Islet of Langerhans (tissue), 1 donor: ENCODE results near the gene PHF21A.

ENCODE experiments used
- FAIRE-seq: peaks from one replicate; lab custom pipeline; 2011; peaks lifted over from hg19 to GRCh38; lab: Jason Lieb, UNC

The PHF21A gene

GRCh38 chr11:46075168-46075567 is 46.1 kb downstream of the PHF21A start:
- no peak for FAIRE-seq

- FAIRE-seq: no peak
Observed at GRCh38 chr11:46073632-46074031, 47.6 kb downstream of the PHF21A start.

GRCh38 chr11:46072172-46072964 is 48.9 kb downstream of the PHF21A start:
- no peak for FAIRE-seq

- no peak for FAIRE-seq
Observed at GRCh38 chr11:46071091-46071490, 50.2 kb downstream of the PHF21A start.

GRCh38 chr11:46069595-46069994 is 51.7 kb downstream of the PHF21A start:
- no peak for FAIRE-seq

- FAIRE-seq: no peak
Observed at GRCh38 chr11:46066335-46066734, 54.9 kb downstream of the PHF21A start.

- FAIRE-seq: no peak
Observed at GRCh38 chr11:46065681-46066080, 55.6 kb downstream of the PHF21A start.

- FAIRE-seq: no peak
Observed at GRCh38 chr11:46064221-46064620, 57.0 kb downstream of the PHF21A start.

- no peak for FAIRE-seq
Observed at GRCh38 chr11:46063138-46063537, 58.1 kb downstream of the PHF21A start.

- FAIRE-seq: no peak
Observed at GRCh38 chr11:46060013-46060412, 61.2 kb downstream of the PHF21A start.

- peak; percentile 13 for FAIRE-seq
Observed at GRCh38 chr11:46057489-46057888, 63.8 kb downstream of the PHF21A start.

- no peak for FAIRE-seq
Observed at GRCh38 chr11:46055371-46055770, 65.9 kb downstream of the PHF21A start.

- no peak for FAIRE-seq
Observed at GRCh38 chr11:46051102-46051501, 70.2 kb downstream of the PHF21A start.

- no peak for FAIRE-seq
Observed at GRCh38 chr11:46050662-46051061, 70.6 kb downstream of the PHF21A start.

GRCh38 chr11:46050003-46050461 is 71.2 kb downstream of the PHF21A start:
- no peak for FAIRE-seq

GRCh38 chr11:46049325-46049897 is 71.8 kb downstream of the PHF21A start:
- no peak for FAIRE-seq

GRCh38 chr11:46048198-46048597 is 73.1 kb downstream of the PHF21A start:
- no peak for FAIRE-seq

GRCh38 chr11:46047520-46047919 is 73.7 kb downstream of the PHF21A start:
- no peak for FAIRE-seq

GRCh38 chr11:46045811-46046210 is 75.4 kb downstream of the PHF21A start:
- FAIRE-seq: no peak

GRCh38 chr11:46044601-46045000 is 76.7 kb downstream of the PHF21A start:
- FAIRE-seq: peak; percentile 17

GRCh38 chr11:46039990-46040389 is 81.3 kb downstream of the PHF21A start:
- no peak for FAIRE-seq

GRCh38 chr11:46038529-46038928 is 82.7 kb downstream of the PHF21A start:
- no peak for FAIRE-seq

- no peak for FAIRE-seq
Observed at GRCh38 chr11:46036969-46037368, 84.3 kb downstream of the PHF21A start.

GRCh38 chr11:46036009-46036408 is 85.2 kb downstream of the PHF21A start:
- no peak for FAIRE-seq
